ENCODE data around the gene TMEM119.

DNA sequence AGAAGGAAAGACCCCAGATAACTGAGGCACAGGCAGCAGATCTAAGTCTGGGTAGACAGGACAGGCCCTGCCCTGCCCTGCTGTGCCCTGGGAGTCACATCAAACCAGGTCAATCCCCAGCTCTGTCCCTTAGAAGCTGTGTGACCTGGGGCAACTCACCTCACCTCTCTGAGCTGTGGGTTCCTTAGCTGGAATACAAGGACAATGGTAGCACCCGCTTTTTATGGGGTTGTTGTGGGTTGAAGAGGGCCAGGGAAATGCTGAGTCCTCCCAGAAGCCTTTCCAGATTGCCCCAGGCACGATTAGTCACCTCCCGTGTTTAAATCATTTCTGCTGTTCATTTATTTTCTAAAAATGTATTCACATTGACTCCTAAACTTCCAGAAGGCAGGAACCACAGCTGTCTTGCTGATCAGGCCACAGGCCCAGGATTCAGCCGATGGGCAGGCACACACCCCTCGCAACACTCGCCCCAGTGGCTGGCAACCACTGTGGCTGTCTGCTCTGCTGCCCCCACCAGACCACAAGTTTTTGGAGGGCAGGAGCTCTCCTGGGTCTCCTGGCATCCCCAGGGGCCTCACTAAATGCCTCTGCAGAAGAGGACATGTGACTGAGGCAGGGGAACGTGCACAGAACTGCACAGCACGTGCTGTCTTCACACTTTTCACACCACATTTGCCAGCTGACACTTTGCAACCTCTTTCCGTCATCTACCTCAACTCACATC, 32.8 kb upstream of the TMEM119 start:
- TF ChIP-seq GABPA (IDR thresholded peaks at IDR 0.05; ENCODE audit: low read depth, low read length): no peak
- TF ChIP-seq GABPA (CRISPR knock-in tag; IDR thresholded peaks at IDR 0.05; ENCODE audit: low read depth): no peak
- TF ChIP-seq FOXA3 (CRISPR knock-in tag; IDR thresholded peaks at IDR 0.05): no peak
- TF ChIP-seq, protein P1, sequence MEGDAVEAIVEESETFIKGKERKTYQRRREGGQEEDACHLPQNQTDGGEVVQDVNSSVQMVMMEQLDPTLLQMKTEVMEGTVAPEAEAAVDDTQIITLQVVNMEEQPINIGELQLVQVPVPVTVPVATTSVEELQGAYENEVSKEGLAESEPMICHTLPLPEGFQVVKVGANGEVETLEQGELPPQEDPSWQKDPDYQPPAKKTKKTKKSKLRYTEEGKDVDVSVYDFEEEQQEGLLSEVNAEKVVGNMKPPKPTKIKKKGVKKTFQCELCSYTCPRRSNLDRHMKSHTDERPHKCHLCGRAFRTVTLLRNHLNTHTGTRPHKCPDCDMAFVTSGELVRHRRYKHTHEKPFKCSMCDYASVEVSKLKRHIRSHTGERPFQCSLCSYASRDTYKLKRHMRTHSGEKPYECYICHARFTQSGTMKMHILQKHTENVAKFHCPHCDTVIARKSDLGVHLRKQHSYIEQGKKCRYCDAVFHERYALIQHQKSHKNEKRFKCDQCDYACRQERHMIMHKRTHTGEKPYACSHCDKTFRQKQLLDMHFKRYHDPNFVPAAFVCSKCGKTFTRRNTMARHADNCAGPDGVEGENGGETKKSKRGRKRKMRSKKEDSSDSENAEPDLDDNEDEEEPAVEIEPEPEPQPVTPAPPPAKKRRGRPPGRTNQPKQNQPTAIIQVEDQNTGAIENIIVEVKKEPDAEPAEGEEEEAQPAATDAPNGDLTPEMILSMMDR (CRISPR knock-in tag; IDR thresholded peaks at IDR 0.05): no peak
